Uterus (tissue), 2 donors: ENCODE data around the gene SMIM13.

Source experiments
- POLR2A ChIP-seq, 2 donors: fragments of 450-650 bp; IDR thresholded peaks; one replicate each; pipeline ENCODE4 v1.6.1; 2016; ENCODE audit warnings: antibody characterized with exemption in 2 of 2, mild to moderate bottlenecking in 1 of 2, moderate library complexity in 1 of 2
- TF ChIP-seq, protein P1 (sequence below), 4 experiments: fragments of 200-600 bp in 2 of 4; fragments of 450-650 bp in 2 of 4; sonication (generic) in 2 of 4; IDR thresholded peaks; one replicate each; pipeline ENCODE4 v1.5.1; 2016 to 2019; ENCODE audit warnings: antibody characterized with exemption in 4 of 4, mild to moderate bottlenecking in 2 of 4, moderate library complexity in 1 of 4

DNA sequence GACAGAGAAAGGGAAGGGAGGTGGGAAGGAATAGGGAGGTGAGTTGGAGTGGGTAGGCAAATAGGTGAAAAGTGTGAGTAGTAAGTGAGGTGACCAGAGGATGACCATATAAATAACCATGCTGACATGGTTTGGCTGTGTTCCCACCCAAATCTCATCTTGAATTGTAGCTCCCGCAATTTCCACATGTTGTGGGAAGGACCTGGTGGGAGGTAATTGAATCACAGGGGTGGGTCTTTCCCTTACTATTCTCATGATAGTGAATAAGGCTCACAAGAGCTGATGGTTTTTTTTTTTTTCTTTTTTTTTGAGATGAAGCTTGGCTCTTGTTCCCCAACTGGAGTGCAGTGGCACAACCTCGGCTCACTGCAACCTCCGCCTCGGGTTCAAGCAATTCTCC, 21.5 kb upstream of the SMIM13 start:
- TF ChIP-seq, protein P1, sequence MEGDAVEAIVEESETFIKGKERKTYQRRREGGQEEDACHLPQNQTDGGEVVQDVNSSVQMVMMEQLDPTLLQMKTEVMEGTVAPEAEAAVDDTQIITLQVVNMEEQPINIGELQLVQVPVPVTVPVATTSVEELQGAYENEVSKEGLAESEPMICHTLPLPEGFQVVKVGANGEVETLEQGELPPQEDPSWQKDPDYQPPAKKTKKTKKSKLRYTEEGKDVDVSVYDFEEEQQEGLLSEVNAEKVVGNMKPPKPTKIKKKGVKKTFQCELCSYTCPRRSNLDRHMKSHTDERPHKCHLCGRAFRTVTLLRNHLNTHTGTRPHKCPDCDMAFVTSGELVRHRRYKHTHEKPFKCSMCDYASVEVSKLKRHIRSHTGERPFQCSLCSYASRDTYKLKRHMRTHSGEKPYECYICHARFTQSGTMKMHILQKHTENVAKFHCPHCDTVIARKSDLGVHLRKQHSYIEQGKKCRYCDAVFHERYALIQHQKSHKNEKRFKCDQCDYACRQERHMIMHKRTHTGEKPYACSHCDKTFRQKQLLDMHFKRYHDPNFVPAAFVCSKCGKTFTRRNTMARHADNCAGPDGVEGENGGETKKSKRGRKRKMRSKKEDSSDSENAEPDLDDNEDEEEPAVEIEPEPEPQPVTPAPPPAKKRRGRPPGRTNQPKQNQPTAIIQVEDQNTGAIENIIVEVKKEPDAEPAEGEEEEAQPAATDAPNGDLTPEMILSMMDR (IDR thresholded peaks at IDR 0.05) = no peak
- no peak for TF ChIP-seq POLR2A (IDR thresholded peaks at IDR 0.05)
